ENCODE measurements around the gene MIPEP. TPM values are rescaled to one million over a fixed set of nuclear protein-coding genes. Genes with fewer than 3 reads are reported as not detected.

The MIPEP gene
- total RNA-seq, 4 donors from 2014 or later, result 5.2 to 20.1 (median 17.8) TPM

GRCh38 chr13:23680845-23681669 is 208.1 kb downstream of the MIPEP start:
- intact Hi-C loops (cut with DNase I; ENCODE audit: low total_unique reads), result no loop called here
- DNase-seq, result no peak
- Histone ChIP-seq H3K4me3 (no peak overlapping the region), H3K36me3 (no peaks in the 10 kb centered on the region), H3K9me3 (peaks cover 5 to 6% of the 10 kb centered on the region in 2 donors), H3K27me3 (no peaks in the 10 kb centered on the region), H3K27ac (no peak overlapping the region), H3K4me1 (no peaks in the 10 kb centered on the region)
- WGBS, 2 donors (ENCODE audit: low coverage in 1 of 2), result 72 to 78% methylated on average over 5 to 10 of the region's 10 CpGs
- in situ Hi-C loops (cut with MboI; ENCODE audit: low pct_ligation_motif_present in 1 of 4, low pct_unique_long_range_greater_than_20kb in 1 of 4, low sequenced_read_pairs in 3 of 4), result no loop called here
- no peak for TF ChIP-seq POLR2AphosphoS5 (IDR thresholded peaks at IDR 0.05)
- TF ChIP-seq EP300 (IDR thresholded peaks at IDR 0.05; ENCODE audit: low read depth), result no peak
- no peak for TF ChIP-seq POLR2A (IDR thresholded peaks at IDR 0.05)
- no peak for TF ChIP-seq CTCF (IDR thresholded peaks at IDR 0.05)

Small RNA genes lying within 50 kb of the gene (small RNA-seq; reads per million reads assigned to genes)
- gene MTCO3P2, result 0 reads per million in 4 donors

Other genes with a start within 250 kb of the MIPEP start
- gene C1QTNF9B, start 8.1 kb upstream of the MIPEP start, total RNA-seq, result not detected

Data from transverse colon (tissue), 4 donors.